ENCODE data around the gene USP24. TPM values are rescaled to one million over a fixed set of nuclear protein-coding genes. Genes with fewer than 3 reads are reported as not detected.

USP24 gene
- total RNA-seq, 1 experiment from 2014 or later, result 35.3 TPM

DNA sequence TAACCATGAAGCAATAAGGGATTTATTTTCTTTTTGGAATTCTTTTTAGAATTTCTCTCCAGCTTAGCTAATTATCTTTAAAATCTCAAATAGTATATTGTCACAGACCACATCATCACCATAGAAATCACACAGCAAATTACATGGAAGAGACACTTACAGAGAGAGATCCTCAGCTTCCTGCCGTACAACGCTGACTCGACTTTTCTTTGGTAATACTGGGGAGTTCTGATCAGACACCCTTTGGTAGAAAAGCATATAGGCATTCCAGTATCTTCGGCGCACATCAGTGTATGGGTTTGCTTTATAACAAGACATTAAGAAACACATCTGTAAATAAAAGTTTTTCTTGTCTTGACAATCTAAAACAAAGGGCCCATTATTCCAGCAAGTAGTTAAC, 120.1 kb downstream of the USP24 start:
- Histone ChIP-seq H3K27me3 (ENCODE audit: insufficient read depth, low read length) (no peaks in the 10 kb centered on the region), H3K18ac (ENCODE audit: insufficient read length, low read depth, low read length) (no peak overlapping the region), H2BK5ac (ENCODE audit: insufficient read length, low read length) (no peak overlapping the region), H3K79me2 (ENCODE audit: insufficient read depth, low read length) (no peaks in the 10 kb centered on the region), H4K8ac (replicated peaks; ENCODE audit: insufficient read length, low read depth, low read length) (no peak overlapping the region), H2BK20ac (ENCODE audit: low read depth, low read length, poor library complexity, severe bottlenecking) (no peak overlapping the region), H3K23me2 (ENCODE audit: insufficient read length, low read depth, low read length, poor library complexity, severe bottlenecking) (no peaks in the 10 kb centered on the region), H3K9ac (ENCODE audit: extremely low read depth, insufficient read length, low read length) (no peak overlapping the region), H3K4me2 (ENCODE audit: insufficient read depth, insufficient read length, low read length) (no peak overlapping the region), H3K56ac (ENCODE audit: insufficient read length, low read depth, low read length) (no peak overlapping the region), H3K9me3 (ENCODE audit: control insufficient read depth, low read depth, low read length) (no peaks in the 10 kb centered on the region), H2BK12ac (ENCODE audit: insufficient read length, low read depth, low read length) (no peak overlapping the region), H3K23ac (ENCODE audit: insufficient read length, low read depth, low read length) (no peak overlapping the region), H2AK5ac (ENCODE audit: insufficient read length, low read length) (no peak overlapping the region), H4K20me1 (ENCODE audit: control insufficient read depth, insufficient read depth, insufficient read length) (no peaks in the 10 kb centered on the region), H4K5ac (ENCODE audit: insufficient read length, low read depth, low read length) (no peak overlapping the region), H2BK15ac (ENCODE audit: low read depth, low read length) (no peak overlapping the region), H4K91ac (ENCODE audit: insufficient read length, low read depth, low read length) (no peak overlapping the region), H3K4ac (ENCODE audit: low read depth, low read length) (no peak overlapping the region), H3K79me1 (ENCODE audit: insufficient read depth, low read depth, low read length, poor library complexity, severe bottlenecking) (no peaks in the 10 kb centered on the region), H2AFZ (ENCODE audit: low read length) (no peak overlapping the region), H3K4me1 (ENCODE audit: insufficient read depth, low read length) (no peaks in the 10 kb centered on the region), H3K27ac (ENCODE audit: insufficient read length, low read depth, low read length) (no peak overlapping the region), H3T11ph (ENCODE audit: low read length) (no peak overlapping the region), H2BK120ac (ENCODE audit: low read depth, low read length, poor library complexity, severe bottlenecking) (no peak overlapping the region), H3K14ac (ENCODE audit: insufficient read depth, low read length) (no peak overlapping the region)
- peaks cover 29 to 84% (median 76%) of the 10 kb centered on the region in 3 experiments for H3K36me3 Mint-ChIP-seq (ENCODE audit: insufficient read depth in 1 of 3, low read depth in 3 of 3)
- TF ChIP-seq, protein P1, sequence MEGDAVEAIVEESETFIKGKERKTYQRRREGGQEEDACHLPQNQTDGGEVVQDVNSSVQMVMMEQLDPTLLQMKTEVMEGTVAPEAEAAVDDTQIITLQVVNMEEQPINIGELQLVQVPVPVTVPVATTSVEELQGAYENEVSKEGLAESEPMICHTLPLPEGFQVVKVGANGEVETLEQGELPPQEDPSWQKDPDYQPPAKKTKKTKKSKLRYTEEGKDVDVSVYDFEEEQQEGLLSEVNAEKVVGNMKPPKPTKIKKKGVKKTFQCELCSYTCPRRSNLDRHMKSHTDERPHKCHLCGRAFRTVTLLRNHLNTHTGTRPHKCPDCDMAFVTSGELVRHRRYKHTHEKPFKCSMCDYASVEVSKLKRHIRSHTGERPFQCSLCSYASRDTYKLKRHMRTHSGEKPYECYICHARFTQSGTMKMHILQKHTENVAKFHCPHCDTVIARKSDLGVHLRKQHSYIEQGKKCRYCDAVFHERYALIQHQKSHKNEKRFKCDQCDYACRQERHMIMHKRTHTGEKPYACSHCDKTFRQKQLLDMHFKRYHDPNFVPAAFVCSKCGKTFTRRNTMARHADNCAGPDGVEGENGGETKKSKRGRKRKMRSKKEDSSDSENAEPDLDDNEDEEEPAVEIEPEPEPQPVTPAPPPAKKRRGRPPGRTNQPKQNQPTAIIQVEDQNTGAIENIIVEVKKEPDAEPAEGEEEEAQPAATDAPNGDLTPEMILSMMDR (conservative IDR thresholded peaks at IDR 0.05), result no peak
- WGBS (ENCODE audit: extremely low coverage, insufficient read length, low lambda C conversion rate), result no CpG with 5 or more reads among the region's 5 CpGs
- H3K4me1 Mint-ChIP-seq, result peaks cover 18 to 21% of the 10 kb centered on the region in 2 experiments
- no peaks in the 10 kb centered on the region for H3K27me3 Mint-ChIP-seq (ENCODE audit: low read depth)
- no peak for DNase-seq
- H3K4me3 Mint-ChIP-seq, result no peak overlapping the region
- no peak overlapping the region for H3K27ac Mint-ChIP-seq
- no peaks in the 10 kb centered on the region for H3K9me3 Mint-ChIP-seq

All from H9 (cell line).